ENCODE results near the gene UPP1.

- no peak for TF ChIP-seq TAF1 (IDR thresholded peaks at IDR 0.05; ENCODE audit: borderline replicate concordance, insufficient read depth, low read length)
- peak; percentile 44; the same call in 1 of the 2 replicates for TF ChIP-seq POLR2AphosphoS5 (IDR thresholded peaks at IDR 0.05; ENCODE audit: low read depth, low read length)
- peak in 1 of 2 experiments; percentile 68; a peak in 1 of 4 replicates for TF ChIP-seq REST (IDR thresholded peaks at IDR 0.05; ENCODE audit: insufficient read depth in 1 of 2, low read depth in 2 of 2, low read length in 2 of 2)
- TF ChIP-seq SIN3A (IDR thresholded peaks at IDR 0.05; ENCODE audit: borderline replicate concordance, insufficient read depth, low read length), result peak; percentile 69; the same call in 1 of the 2 replicates
- peak; percentile 70 for TF ChIP-seq FOXP2 (optimal IDR thresholded peaks at IDR 0.05; ENCODE audit: borderline replicate concordance, extremely low read depth, extremely low read length, insufficient read depth)
These were observed 4.2 kb upstream of the UPP1 start for GRCh38 chr7:48084727-48085432.
